HG03354 (cell line): ENCODE measurements around the gene ZNF609.

ENCODE experiments used
- ATAC-seq: cut with Tn5 transposase; IDR thresholded peaks from one replicate; pipeline ENCODE4 v1.9.1; 2021; ENCODE audit warnings: mild to moderate bottlenecking; ENCODE audit not compliant: unreplicated experiment, poor library complexity, severe bottlenecking

ZNF609 gene

GRCh38 chr15:64453689-64454037 is 6.7 kb upstream of the ZNF609 start:
- no peak for ATAC-seq

DNA sequence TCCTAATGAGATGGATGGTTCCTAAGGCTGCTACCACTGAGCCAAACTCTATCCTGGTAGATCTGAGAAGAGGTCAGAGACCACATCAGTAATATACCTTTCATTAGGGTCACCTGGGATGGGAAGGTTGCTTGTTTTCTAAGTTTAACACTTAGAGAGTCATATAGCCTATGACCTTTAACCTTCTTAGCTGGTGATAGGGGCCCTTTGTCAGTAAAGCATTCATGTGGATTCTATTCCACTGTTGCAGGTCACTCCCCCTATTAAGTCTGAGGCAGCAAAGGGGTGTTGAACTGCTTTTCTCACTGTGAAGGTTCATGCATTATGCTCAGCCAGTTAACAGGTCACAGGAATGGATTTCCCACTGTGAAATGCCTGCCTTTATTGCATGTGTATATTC is 6.1 kb upstream of the ZNF609 start:
- ATAC-seq, result no peak

DNA sequence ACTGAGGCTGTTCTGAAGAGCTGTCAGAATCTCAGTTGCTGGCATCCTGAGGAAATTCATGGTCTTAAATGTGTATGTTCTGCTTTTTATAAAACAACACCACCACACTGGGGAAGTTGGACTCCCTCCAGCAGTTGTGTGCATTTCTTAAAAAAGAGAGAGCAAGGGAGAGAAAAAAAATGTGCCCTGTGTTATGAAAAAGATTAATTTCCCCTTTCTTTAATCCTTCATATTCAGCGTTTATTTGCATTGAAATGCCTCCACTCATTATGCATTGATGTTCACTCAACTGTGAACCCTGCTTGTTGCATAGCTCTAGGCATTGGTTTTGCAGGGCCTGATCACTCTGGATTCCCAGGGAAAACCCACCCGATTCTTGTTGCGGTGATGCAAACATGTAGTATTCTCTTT is 4.4 kb upstream of the ZNF609 start:
- no peak for ATAC-seq

- no peak for ATAC-seq
Measured at GRCh38 chr15:64456634-64457108, 3.7 kb upstream of the ZNF609 start.

GRCh38 chr15:64459066-64459781 is 1.2 kb upstream of the ZNF609 start:
- ATAC-seq, result no peak

GRCh38 chr15:64460724-64461720 is 644 bp downstream of the ZNF609 start:
- ATAC-seq, result peak; percentile 11

DNA sequence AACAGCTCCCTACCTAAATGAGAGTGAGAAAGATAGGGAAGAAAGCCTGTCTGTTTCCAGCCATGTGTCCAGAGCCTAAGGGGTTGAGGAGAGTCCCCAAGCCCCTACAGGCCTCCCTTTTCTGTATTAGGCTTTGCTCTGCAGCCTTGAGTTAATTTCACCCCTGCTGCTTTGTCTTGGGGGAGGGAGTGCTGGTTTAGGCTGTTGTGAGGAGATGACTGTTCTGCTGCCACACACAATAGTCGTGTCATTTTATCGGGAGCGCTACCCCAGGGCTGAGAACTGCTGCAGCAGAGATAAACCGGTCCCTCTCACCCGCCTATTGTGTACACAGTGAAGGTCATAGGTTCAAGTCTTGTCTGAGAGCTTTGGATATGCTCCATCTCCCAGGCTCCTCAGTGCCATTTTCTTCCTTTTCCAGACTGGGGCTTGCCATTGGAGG is 1.4 kb downstream of the ZNF609 start:
- ATAC-seq, result no peak

DNA sequence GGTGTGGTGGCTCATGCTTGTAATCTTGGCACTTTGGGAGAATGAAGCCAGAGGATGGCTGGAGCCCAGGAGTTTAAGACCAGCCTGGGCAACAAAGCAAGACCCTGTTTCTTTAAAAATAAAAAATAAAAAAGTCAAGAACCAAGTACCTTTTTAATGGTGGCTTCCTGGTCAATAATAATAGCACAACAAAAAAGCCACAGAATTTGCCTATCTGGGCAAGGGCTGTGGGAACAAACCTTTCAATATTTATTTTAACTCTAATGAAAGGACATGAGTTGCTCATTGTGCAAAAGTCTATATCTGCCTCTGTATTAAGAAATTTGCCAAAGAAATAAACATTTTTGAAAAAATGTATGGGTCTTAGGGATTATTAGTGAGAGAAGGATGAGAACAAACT is 2.1 kb downstream of the ZNF609 start:
- no peak for ATAC-seq

DNA sequence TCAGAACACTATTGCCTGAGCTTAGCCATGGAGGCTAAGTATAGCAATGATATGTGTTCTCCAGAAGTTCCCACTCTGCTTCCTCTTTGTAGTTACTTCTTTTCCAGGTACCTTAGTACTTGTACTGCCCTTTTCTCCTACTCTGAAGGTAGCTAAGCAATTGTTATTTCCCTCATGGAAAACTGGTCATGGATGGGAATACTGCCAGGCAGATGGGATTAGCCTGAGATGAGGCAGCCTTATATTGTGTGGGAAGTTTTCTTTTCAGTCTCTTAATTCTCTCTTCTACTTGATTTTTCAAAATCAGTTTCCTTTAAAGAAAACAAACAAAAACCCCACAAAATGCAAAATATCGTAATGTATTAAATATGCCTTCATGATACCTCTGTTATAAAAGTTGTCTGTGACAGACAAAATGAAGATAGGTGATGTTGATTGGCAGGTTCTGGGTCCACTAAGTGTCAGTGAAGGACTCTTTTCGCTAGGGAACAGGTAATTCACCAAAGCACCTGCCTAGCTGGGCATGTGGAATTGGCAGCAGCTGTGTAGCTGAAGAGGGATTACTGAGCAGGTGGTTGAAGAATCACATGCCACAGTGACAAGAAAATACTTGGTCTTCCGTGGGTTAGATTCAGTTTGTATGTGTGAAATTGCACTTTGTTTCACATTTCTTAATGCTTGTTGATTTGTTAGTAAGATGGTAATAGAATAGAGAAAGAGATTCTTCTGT is 4.1 kb downstream of the ZNF609 start:
- ATAC-seq, result no peak

GRCh38 chr15:64466408-64467141 is 6.2 kb downstream of the ZNF609 start:
- ATAC-seq, result no peak

DNA sequence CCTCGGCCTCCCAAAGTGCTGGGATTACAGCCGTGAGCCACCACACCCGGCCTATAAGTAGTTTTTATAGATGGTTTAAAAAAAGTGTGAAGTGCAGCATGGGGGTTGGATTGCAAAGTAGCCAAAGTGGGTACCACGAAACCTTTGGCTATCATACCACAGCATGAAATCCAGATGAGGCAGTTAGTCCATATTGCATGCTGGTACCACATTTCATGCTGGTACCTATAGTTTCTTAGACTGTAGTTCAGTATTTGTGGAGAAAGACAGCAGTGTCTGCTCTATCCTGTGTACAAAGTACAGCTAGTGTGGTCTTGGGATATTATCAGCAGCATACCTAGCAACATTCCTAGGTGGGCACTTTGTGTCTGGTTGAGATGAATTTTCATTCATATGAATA is 11.8 kb downstream of the ZNF609 start:
- ATAC-seq, result no peak

- ATAC-seq, result no peak
Measured at GRCh38 chr15:64474846-64475245, 14.5 kb downstream of the ZNF609 start.

GRCh38 chr15:64476550-64476949 is 16.2 kb downstream of the ZNF609 start:
- no peak for ATAC-seq

DNA sequence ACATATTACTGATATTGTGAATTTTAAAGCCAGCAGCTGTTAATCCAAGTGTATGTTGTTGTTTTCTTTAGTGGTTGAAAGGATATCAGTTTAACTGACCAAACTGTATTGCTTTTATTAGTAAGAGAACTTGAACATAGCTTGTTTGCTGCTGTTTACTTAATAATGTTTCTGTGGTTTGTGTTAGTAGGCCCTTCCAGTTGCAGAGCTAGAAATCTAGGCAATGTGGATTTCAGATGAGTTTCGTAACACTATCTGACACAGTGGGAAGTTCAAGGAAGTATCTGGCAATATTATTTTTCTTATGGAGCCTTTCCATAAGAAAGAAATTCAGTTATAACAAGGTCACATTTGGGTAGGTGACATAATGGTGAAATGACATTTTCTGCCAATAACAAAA is 18.5 kb downstream of the ZNF609 start:
- ATAC-seq, result no peak

DNA sequence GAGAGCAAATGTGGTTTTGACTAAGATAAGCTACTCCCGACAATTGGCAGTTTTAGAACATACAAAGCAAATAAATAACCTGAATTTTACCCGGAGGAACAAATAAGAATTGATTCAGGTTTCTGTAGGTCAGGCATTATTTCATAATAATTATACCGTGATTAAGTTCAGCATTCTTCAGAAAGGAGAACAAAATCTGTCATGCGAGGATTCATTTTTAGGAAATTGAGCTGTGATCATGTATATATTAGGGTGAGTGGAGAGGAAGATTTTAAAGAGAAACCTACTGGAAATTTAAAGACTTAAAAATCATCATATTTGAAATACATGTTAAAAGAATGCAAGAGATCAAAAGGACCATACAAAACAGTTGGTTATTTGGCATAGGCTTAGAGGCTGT is 20.5 kb downstream of the ZNF609 start:
- no peak for ATAC-seq

GRCh38 chr15:64483749-64484148 is 23.4 kb downstream of the ZNF609 start:
- ATAC-seq, result no peak

GRCh38 chr15:64485796-64486195 is 25.4 kb downstream of the ZNF609 start:
- ATAC-seq, result no peak

DNA sequence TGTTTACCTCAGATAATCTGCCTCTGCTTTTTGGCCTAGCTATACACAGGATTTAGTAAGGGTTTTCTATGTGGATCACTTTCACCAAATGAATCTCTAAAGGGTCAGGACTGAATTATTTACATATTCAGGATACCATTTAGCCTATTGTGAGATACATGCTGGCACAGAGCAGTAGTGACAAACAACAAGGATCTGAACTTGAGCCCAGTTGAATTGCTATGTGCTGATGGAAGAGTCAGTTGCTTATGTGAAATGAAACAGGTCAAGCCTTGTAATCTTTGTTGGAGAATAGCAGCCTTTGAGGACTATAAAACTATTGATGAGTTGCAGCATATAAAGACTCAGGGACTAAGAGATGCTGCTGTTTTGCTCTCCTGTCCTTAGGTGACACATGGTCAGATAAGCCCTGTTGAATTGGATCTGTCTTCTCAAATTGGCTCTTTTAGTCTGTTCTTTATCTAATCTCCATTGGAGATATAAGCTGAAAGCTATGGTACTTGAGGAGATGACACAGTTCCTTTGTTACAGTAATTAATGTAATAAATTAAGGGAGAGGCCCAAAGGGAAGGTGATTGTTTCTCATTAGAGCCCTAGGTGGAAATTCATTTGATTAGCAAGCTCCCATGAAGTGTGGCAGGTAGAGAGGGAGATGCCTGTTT is 30.4 kb downstream of the ZNF609 start:
- ATAC-seq, result no peak

- no peak for ATAC-seq
Measured at GRCh38 chr15:64493641-64494040, 33.3 kb downstream of the ZNF609 start.
